HepG2 (cell line): ENCODE data around the gene MOCS1.

ENCODE experiments used
- CAMTA2 ChIP-seq: sonication (generic); formaldehyde crosslinking; IDR thresholded peaks from 2 replicates; pipeline ENCODE4 v1.4.0; 2020; ENCODE audit warnings: mild to moderate bottlenecking, missing genetic modification reagents, borderline replicate concordance
- CBFB ChIP-seq: sonication (generic); formaldehyde crosslinking; IDR thresholded peaks from 2 replicates; pipeline ENCODE4 v1.4.0; 2020; ENCODE audit warnings: missing genetic modification reagents
- HIVEP1 ChIP-seq: sonication (generic); formaldehyde crosslinking; IDR thresholded peaks from 2 replicates; pipeline ENCODE4 v1.4.0; 2020; ENCODE audit warnings: mild to moderate bottlenecking, missing genetic modification reagents
- ZNF883 ChIP-seq: sonication (generic); formaldehyde crosslinking; IDR thresholded peaks from 2 replicates; pipeline ENCODE4 v1.5.1; 2020; ENCODE audit warnings: mild to moderate bottlenecking, missing genetic modification reagents; ENCODE audit errors: not compliant biosample characterization
- TF ChIP-seq, protein P1 (sequence below): sonication (generic); formaldehyde crosslinking; IDR thresholded peaks from 2 replicates; pipeline ENCODE4 v1.5.0; 2020; ENCODE audit warnings: mild to moderate bottlenecking, missing genetic modification reagents, moderate library complexity
- TF ChIP-seq, protein P2 (sequence below): IDR thresholded peaks from 2 replicates; pipeline ENCODE4 v1.6.1; 2016; ENCODE audit warnings: missing compliant biosample characterization, missing genetic modification reagents, borderline replicate concordance

DNA sequence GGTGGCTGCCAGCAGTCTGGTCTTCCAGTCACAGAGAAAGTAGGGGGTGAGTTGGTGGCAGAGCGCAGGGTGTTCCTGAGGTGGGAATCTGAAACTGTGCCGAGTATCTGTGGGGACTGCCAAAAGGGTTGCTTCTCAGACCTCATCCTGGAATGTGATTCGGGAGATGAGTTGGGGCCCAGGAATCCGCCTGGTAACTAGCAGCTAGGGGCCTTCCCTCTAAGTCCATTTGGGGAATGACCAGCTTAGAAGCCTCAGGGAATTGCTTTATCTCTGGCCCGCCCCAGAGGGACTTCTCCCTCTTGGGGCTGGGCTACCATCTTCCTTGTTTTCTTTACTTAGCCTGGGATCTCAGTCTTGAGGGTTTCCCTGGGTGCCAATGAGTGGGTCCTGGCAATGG is 49.6 kb downstream of the MOCS1 start:
- TF ChIP-seq CBFB (CRISPR knock-in tag) (no peak), HIVEP1 (CRISPR knock-in tag) (no peak), CAMTA2 (CRISPR knock-in tag) (no peak), ZNF883 (CRISPR knock-in tag) (no peak)
- TF ChIP-seq, protein P1, sequence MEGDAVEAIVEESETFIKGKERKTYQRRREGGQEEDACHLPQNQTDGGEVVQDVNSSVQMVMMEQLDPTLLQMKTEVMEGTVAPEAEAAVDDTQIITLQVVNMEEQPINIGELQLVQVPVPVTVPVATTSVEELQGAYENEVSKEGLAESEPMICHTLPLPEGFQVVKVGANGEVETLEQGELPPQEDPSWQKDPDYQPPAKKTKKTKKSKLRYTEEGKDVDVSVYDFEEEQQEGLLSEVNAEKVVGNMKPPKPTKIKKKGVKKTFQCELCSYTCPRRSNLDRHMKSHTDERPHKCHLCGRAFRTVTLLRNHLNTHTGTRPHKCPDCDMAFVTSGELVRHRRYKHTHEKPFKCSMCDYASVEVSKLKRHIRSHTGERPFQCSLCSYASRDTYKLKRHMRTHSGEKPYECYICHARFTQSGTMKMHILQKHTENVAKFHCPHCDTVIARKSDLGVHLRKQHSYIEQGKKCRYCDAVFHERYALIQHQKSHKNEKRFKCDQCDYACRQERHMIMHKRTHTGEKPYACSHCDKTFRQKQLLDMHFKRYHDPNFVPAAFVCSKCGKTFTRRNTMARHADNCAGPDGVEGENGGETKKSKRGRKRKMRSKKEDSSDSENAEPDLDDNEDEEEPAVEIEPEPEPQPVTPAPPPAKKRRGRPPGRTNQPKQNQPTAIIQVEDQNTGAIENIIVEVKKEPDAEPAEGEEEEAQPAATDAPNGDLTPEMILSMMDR = no peak
- TF ChIP-seq, protein P2, sequence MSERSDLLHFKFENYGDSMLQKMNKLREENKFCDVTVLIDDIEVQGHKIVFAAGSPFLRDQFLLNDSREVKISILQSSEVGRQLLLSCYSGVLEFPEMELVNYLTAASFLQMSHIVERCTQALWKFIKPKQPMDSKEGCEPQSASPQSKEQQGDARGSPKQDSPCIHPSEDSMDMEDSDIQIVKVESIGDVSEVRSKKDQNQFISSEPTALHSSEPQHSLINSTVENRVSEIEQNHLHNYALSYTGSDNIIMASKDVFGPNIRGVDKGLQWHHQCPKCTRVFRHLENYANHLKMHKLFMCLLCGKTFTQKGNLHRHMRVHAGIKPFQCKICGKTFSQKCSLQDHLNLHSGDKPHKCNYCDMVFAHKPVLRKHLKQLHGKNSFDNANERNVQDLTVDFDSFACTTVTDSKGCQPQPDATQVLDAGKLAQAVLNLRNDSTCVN (CRISPR knock-in tag) = no peak
